DMS153 (cell line): Measurements from ENCODE around the gene STIP1.

ENCODE experiments used
- DNase-seq: peaks from one replicate; lab custom pipeline; 2025; lab: John Stamatoyannopoulos, UW

Gene STIP1

DNA sequence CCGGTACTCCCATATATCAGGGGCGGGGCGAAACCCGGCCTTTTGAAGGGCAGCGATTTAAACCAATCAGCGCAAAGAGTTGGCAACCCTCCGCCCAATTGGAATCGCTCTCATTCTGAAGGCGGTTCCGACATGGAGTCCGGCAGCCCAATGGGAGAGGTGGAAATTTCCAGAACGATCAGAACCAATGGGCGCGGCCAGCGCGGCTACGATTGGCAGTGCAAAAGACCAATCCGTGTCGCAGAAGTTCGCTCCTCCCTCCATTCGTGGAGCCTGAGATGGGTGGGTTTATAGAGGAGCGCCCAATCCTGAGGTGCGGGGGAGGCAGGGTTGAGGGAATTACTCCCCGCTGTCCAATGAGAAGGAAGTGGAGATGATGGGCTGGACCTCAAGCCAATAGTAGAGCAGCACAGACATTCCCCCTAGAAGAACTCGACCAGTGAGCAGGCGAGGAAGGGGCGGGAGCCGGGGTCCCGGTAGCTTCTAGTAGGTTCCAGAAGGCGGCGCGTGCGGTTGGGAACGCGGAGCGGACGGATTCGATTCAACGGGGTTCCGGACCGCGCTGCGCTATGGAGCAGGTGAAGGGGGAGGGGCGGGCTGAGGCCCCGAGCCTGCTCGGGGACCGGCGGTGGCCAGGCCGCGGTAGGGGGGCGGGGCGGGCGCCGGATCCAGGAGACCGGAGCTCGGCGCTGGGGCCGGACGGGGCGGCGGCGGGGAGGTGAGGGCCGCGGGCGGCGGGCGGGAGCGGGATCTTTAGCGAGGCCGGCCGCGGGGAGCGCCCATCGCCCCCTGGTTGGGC is at the start of gene STIP1:
Gene STIP1 (plus strand): TSS at position 479 of the 799 bp plus-strand sequence. CDS start 91 bp downstream, at position 570.
- DNase-seq = peak; percentile 100

DNA sequence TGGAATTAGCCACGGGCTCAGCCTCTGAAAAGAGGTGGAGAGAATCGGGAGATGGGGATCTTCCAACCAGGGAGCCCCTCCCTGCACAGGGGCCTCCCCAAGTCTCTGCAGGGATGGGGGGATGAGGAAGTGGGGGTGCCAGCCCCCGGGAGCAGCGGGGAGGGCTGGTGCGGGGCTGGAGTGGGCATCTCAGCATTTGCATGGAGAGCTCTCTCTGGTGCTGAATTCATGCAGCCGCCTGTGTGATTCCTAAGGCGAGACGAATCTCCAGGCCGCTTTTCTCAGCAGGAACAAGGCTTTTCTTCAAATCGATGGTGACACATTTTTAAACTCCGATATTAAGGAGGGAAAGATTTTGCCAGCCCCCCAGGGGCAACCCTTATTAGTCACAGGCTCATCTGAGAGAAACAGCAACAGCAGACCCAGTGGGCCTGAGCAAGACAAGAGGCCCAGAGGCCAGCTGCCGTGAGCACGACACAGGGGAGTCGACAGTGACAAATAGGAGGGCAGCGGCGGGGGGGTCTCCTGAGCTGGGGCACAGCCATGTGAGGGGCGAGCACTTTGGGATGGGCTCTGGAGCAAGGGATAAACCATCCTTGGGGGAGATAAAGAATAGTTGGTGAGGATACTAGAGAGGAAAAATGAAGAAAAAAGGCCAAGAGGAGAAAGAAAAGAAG is 49.1 kb upstream of the STIP1 start:
- DNase-seq = no peak

DNA sequence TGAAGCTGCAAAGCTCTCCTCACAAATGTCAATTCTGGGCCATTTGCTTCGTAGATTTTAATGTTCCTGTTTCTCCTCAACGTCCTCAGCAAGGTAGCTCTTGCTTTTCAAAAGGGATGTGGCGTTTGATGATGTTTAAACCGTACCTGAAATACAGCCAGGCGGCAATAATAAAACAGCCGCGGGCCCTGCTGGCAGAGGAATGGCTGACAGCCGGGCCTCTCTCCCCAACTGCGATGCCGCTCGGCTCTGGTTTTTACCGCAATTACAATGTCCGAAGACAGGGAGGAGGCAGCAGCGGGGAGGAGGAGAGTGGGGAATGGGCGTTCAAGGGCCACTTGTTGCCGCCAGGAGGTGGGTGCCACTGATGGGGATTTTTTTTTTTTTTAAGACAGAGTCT is 47.6 kb upstream of the STIP1 start:
- DNase-seq = no peak

DNA sequence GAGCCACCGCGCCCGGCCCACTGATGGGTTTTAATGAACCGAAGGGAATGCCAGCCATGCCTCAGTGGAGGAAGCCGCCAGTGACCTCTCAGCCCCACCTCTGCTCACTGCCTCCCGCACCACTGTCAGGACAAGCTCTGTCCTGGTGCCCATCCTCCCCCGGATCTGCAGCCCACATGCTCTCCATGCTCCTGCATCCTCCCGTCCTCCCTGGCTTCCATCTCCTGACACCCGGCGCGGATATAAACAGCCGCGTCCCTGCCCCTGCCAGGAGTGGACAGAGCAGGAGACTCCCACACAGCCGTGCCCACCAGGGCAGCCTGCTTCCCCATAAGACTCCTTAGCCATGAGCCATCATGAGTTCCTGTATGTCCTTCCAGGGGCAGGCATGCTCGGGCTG is 46.9 kb upstream of the STIP1 start:
- DNase-seq = no peak

DNA sequence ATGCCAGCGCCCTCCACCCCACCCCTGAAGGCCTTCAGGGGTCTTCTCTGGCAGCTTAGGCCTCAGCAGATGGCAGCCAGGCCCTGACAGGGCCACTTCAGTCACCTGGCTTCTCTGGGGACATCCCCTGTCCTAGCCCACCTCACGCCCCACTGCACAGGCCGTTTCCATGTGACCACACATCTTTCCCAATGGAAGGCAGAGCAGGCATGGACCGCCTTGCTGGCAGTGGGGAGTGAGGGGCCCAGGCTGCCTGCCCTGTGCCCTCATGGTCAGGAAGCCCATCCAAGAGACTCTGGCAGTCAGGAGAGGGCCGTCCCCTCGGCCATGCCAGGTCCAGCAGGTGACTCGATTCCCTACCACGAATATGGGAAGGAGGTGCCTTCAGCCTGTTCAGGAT is 45.9 kb upstream of the STIP1 start:
- DNase-seq = no peak

DNA sequence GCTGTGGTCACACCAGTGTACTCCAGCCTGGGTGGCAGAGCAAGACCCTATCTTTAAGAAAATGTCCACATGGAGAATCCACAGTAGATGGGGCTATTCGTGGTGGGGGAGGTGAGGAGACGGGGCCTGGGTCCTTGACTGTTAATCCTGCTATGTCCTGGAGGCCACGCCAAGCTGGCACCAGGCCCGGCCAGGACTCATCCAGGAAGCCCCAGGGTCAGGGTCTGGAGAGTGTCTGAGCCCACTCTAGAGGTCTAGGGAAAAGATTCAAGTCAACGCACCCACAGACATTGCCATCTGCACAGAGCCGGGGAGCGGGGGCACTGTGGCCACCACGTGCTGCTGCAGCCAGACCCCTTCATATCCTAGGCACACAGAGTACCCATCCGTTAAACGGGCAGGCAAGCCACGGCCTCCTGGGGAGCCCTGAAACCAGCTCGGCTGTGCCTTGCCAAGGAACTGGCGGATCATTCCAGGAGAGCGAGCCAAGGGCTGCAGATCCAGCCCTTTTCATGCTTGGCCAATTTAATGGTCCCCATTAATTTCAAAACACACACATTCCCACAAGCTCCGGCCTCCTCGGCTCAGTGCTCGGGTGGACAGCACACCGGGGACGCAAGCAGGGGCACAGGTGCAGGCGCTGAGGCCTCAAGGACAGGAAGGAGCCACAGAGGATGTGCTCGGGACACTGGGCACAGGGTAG is 44.7 kb upstream of the STIP1 start:
- no peak for DNase-seq

DNA sequence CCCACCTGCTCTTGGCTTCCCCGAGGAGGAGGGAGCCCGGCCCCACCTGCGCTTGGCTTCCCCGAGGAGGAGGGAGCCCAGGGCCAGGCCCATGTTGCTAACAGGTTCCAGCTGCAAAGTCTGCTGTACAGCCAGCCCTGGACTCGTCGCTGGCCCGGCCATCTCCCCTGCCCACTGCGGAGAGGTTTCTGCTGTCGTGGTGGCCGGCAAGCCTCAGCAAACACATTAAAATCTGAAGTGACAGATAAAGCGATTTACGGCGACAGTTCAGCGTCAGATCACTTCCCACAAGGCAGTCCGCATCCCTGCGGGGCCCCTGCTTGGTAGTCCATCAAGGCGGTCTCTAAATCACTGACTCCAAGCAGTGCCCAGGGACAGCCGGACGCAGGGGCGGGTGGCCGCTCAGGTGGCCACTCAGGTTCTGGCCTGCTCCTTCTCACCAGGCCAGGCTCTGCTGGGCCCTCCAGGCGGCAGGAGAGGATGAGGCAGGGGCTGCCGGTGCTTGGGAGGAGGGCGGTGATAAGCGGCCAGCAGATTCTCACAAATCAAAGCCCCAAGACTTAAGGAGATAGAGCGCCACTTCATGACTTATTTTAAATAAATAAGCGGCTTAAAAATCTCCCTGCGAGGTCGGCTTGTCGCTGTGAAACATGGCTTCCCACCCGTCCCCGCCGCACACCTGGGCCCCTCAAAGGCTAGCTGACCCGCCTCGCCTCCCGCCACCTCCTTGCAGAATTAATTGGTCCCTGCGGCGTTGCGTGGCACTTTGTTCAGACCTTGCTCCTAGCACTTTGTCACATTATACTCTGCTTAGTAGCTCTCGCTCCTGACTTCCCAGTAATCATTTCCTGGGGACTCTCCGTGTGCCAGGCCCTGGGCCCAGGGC is 41.1 kb upstream of the STIP1 start:
- no peak for DNase-seq

DNA sequence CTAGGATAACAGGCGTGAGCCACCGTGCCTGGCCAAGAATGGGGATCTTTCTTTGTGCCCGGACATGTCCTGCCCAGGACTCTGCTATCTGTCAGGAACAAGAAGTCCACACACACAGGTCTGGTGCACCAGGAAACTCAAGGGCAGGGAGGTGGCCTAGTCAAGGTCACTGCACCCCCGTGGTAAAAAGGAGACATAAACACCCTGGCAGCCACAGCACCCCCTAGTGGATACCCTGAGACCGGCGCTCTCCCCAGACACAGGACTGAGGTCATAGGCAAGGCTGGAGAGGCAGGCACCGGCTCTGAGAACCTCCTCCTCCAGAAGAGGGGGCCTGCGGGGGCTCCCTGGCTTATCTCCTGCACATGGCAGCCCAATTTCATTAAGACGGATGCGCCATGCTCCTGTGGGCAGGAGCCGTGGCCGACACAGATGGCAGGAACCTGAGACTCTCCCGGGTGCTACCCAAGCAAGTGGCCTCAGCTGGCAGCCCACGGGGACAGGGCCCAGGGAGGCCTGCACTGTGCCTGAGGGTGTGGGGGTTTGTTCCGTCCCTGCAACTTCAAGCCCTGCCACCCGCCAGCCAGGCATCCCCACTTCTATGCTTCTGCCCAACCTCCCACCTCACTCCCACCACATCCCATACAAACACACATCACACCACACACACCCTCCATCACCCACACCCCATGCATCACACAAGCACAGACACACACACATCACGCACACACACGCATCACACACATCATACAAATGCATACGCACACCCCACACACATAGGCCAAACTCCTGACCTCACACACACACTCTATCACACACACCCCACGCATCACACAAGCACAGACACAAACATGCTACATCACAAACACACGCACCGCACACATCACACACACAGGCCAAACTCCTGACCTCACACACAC is 39.7 kb upstream of the STIP1 start:
- peak; percentile 13 for DNase-seq

DNA sequence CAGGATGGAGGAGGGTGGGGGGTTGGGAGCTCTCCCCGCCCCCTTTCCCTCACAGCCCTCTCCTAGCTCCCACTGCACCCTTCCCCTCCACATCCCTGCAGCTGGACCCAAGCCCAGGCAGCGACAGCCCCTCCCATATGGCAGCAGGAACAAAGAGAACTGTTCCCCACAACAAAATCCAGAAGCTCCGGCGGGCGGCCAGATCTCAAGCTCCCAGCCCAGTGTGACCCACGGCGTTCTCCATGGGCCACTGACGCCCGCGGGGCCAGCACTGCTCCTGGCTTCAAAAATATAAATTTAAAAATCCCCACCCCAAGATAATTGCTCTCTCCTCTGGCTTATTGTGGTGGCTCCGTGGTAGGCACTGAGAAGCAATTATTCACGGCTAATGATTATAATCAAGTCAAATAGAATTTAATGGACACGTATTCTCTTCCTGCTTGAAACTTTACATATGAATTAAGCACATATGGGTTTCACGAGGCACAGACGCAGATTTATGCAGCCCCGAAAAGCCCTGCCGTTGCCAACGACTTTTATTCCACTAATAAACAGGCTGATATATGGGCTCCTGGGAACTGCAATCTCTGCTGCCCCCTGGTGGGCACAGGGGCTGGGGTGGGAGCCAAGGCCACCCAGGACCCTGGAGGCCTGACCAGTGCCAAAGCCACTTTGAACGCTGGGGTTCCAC is 37.6 kb upstream of the STIP1 start:
- DNase-seq = peak; percentile 28

DNA sequence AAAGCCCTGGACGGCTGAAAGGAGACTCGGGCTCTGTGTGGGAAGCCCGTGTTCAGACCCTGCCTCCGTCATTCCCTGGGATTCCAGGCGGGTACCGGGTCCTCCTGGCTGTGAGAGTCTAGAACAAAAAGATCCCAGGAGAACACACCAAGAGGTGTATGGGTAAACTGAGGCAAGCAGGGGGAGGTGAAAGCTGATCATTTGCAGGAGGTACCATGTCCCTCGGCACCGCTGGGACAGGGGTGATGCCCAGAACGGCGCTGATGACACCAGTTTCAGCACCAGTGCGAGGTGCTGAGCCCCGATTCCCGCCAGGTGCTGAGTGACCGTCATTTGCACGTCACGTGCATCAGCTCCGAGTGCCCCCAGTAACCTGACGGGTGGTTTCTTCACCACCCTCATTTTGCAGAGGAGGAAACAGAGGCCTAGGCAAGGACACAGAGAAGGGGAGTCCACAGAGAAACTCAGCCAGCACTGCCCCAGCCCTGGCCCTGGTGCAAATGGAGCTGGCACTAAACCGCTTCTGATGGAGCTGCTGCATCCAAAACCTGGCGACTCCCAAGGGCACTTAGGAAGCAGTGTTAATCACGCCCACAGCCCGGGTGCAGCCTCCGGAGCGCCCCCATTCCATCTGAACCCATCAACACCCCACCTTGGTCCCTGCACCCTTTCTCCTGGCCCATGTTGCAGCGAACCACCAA is 36.9 kb upstream of the STIP1 start:
- DNase-seq = no peak

DNA sequence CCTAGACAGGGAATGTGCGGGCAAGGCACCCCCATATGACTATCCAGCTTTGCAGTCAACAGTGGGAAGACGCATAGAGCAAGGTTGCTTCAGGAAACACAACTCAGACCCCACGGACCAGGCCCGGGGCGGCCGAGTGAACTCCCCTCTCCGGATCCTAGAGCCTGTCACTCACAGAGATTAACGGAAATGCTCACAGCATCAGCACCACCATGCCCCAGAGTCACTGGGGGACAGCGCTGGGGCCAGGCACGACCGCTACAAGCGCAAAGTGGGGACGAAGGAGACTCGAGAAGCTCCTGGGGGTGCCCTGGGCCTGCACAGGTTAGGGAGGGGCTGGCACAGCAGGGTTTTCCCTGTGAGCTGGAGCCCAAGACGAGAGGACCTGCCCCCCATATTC is 35.9 kb upstream of the STIP1 start:
- peak; percentile 43 for DNase-seq

DNA sequence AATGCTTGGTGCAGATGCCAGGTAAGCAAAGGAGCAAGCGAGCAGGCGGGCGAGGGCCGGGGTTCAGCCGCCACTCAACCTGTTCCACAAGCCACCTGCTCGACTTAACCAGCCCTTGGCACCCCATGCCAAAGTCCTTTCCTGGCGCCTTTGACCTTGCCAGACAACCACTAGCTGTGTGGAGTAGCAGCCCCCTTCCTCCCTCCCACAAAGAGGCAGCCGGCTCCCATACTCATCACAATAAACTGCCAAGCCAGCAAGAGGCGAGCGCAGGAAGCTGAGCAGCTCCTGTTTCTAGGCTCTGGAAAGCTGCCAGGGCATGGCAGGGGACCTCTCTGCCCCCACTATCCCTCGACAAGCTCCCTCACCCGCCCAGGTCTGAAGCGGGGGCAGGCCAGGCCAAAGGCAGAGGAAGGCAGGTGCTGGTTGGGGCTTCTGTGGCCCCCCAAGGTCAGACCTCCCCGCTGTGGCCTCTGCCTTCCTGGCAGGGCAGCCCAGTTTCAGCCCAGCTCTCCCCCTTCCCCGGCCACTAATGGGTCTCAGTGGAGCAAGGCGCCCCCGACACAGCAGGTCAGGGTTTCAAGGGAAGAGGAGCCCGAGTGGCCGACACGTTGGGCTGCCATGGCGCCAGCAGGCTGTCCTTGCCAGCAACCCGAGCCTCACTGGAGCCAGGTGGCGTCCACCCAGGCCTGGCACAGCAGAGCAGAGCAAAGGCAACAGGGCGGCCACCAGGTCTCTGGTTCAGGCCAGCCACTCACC is 35.3 kb upstream of the STIP1 start:
- DNase-seq = peak; percentile 80

DNA sequence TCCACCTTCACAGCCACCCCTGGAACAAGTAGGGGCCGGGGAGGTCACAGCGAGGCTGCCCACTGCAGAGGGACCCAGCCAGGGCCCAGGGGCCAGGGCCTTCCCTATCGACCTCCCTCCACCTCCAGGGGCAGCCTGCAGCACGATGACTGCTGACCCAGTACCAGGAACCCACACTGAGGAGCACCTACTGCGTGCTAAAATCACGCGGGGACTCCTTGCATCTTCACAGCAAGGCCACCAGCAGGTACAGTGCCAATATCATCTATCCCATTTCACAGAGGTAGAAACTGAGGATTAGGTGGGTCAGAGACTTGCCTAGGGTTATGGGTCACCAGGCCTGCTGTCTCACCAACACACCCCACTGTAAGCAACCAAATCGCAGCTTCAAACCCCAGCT is 34.6 kb upstream of the STIP1 start:
- no peak for DNase-seq

DNA sequence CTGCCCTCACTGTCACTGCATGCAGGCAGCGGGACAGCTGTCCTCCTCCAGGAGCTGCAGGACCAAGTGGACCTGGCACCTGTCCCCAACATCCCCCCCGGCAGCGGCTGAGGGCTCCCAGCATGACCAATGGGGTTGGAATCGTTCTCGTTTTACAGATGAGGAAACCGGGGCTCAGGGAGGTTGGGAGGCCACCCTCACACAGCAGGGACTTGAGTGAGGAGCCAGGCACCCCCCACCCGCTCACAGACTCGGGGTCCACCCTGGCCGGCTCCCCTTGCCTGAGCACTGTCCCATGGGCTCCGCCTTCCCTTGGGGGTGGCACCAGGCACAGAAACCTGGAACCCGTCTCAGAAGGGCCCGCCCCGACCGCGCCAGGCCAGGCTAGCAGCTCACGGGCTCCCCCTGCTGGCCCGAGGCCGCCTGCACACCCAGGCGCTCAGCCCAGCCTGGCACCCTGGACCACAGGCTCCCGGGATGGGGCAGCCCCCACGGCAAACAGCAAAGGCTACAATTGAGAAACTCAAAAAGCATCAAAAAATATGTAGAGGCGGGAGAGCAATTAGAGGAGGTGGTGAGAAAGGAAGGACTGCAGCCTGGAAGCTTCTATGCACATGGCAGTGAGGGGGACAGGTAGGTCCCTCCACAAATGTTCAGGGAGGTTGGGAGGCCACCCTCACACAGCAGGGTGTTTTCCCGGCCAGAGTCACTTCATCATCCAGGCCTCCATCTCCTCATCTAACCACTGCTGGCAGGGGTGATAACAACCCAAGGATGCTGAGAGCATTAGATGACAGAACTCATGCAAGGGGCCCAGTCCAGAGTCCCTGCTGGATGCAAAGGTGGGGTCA is 32.9 kb upstream of the STIP1 start:
- DNase-seq = peak; percentile 6

DNA sequence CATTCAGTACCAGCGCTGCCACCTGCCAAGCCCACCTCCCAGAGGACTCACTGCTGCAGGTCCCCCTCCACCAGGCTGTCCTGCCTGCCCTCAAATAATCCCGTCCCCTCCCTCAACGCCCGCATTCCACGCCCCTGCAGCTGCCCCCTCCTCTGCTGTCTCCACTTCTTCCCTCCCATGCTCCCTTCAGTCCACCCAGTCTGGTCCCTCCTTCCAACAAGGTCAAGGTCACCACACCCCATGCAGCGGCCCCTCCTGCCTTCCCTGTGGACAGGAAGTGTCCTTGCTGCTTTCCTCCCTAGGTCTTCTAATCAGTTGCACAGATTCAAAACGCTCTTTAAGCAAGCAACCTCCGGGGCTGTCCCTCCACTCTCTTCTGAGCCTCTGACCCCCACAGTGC is 32.2 kb upstream of the STIP1 start:
- no peak for DNase-seq

DNA sequence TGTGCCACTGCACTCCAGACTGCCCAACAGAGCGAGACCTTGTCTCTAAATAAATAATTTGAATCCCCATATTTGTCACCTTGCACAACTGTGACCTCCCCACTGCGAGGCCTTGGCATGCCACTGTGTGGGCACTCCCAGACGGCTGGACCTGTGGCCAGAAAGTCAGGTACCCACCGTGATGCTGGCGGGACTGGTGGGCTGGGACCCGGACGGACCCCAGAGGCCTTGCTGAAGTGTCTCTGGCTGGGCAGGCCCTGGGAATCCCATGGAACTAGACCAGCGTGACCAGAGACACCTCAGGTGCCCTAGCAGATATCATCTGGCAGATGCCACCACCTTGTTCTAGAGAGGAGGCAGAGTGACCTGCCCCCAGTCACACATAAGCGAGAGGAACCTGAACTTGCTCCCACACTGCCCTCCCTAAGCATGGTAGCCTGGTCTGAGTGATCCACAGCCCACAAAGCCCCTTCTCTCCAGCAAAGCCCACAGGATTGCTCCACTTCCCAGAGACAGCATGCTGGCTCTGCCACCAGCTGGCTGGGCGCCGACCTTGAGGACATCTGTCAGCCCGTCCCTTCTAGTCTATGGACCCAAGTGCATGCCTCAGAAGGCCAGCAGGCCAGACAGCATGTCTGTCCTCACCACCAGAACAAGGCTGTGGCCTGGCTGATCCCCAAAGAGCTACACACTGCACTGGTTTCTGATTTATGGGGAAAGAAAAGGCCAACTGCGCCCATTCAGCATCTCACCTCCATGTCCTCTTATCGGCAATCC is 29.5 kb upstream of the STIP1 start:
- no peak for DNase-seq
